GM18519 (cell line): ENCODE results near the gene NGFR.
"Not testable (repeated sequence)": the region's sequence is repeated elsewhere in the genome, so short reads cannot be mapped to it uniquely, and the experiment has no call there.

Source experiments
- ATAC-seq: cut with Tn5 transposase; IDR thresholded peaks from one replicate; pipeline ENCODE4 v1.9.1; 2021; ENCODE audit warnings: mild to moderate bottlenecking, moderate library complexity; ENCODE audit not compliant: unreplicated experiment, low FRiP score

The NGFR gene

GRCh38 chr17:49494399-49494985, 601 bp upstream of the NGFR start:
- ATAC-seq, result no peak

GRCh38 chr17:49495842-49496182, 719 bp downstream of the NGFR start:
- no peak for ATAC-seq

DNA sequence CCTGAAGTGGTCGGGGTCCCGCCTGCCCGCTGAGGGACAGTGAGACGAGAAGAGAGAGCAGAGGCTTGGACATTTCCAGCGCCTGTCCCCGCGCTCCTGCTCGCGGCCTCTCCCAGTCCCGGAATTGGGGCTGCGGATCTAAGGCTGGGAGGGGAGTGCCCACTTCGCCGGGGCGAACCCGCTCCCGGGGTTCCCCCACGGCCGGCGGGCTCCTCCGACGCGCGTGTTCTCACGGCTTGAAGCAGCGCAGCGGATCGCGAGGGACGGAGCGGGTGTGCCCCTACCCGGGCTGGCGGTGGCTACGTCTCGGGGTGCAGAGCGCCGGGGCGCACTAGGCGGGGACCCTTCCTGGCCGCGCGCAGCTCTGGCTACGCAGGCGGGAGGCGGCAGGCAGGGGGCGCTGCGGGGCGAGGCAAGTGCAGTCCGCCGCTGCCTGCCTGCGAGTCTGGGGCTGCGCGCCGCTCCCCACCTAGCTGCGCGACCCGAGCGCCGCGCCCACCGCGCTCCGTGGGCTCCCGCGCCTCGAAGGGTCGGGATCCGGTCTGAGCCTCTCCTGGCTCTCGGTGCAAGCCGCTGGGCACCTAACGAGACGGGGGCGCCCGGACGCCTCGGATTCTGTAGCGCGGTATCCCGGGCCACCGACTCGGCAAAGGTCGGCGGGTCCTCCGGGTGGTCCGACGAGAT, 1.2 kb downstream of the NGFR start:
- peak; percentile 41 for ATAC-seq

- no peak for ATAC-seq
Measured at GRCh38 chr17:49496867-49497147, 1.7 kb downstream of the NGFR start.

DNA sequence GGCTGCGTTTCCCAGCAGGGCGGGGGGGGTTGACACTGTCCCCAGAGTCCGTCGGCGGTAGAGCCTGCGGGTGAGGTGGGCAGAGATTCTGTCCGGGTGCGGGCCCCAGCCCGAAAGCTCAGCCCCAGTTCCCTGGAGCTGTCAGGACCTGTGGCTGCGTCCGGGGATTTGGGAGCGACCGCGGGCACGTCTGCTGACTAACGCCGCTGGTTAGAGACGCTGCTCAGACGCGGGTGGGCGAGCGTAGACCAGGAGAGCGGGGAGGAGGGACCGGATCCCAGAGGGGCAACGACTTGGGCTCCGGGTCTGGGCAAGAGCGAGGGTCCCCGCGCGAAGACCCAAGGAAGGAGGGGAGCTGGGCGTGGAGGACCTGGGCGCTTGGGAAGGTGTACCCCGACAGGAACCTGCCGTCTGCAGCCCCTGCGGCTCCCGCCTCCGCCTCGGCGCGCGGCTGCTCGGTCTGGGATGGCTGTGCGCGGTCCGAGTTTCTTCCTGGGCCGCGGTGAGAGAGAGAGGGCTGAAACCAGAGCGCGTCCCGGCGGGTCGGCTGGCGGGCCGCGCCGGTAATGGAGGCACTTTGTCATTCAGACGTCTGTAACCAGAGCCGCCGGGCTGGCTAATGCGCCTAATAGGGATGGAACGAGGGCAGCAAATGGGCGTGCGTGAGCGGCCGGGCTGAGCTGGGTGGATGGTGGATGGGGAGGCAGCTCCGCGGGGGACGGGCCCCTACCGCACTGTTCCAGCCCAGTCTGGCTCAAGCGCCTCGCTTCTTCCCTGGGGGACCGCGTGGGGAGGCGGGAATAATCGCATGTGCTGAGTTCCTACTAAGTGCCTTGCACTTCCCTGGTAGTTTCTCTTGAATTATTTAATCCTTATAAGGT, 2.3 kb downstream of the NGFR start:
- ATAC-seq, result no peak

DNA sequence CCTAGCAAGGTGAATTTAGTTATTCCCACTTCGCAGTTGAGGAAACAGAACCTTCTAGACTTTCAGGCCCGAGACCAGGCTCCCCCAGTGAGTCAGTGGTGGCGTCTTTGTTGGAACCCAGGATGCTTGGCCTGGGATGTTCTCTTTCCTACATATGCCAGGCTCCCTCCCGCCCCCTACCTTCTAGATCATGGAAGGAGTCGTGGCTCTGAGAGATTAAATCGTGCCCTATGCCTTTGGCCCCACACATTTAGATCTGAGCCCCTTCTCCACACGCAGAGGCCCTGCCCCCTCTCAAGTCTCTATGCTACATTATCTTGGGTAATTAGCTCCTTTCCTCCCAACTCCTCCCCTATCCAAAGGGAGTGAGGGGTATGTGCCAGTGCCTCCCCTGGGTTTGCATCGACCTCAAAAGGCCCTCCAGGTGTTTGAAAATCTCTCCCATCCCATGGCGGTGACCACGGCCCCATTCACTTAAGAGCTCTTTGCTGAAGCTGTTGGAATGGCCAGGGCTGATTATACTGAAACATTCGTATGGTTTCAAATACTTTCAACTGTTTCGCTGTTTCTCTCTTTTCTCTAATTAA, 3.0 kb downstream of the NGFR start:
- ATAC-seq, result no peak

GRCh38 chr17:49501496-49501895, 6.4 kb downstream of the NGFR start:
- no peak for ATAC-seq

DNA sequence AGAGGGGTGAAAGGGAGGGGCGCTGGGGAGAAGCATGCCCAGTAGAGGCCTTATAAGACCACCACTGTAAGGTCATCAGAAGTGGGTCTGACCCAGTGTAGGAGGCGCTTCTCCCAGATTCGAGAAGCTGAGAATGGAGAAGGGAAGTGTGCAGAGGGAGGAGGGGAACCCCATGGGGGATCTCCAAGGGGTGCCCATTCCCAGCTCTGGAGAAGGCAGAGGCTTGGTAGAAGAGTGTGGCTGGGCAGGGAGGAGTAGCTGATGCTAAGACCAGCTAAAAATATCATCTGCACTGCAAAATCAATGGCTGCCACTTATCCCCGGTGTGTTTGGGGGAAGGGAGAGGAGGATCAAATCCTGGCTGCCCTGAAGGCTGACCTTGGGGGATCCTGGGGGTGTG, 7.2 kb downstream of the NGFR start:
- no peak for ATAC-seq

- ATAC-seq, result not testable (repeated sequence)
Measured at GRCh38 chr17:49502680-49503079, 7.6 kb downstream of the NGFR start.

- no peak for ATAC-seq
Measured at GRCh38 chr17:49504369-49504768, 9.3 kb downstream of the NGFR start.

- no peak for ATAC-seq
Measured at GRCh38 chr17:49505854-49506253, 10.8 kb downstream of the NGFR start.

DNA sequence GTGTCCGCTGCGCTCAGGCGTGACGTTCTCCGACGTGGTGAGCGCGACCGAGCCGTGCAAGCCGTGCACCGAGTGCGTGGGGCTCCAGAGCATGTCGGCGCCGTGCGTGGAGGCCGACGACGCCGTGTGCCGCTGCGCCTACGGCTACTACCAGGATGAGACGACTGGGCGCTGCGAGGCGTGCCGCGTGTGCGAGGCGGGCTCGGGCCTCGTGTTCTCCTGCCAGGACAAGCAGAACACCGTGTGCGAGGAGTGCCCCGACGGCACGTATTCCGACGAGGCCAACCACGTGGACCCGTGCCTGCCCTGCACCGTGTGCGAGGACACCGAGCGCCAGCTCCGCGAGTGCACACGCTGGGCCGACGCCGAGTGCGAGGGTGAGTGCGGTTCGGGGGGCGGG, 11.2 kb downstream of the NGFR start:
- no peak for ATAC-seq

- ATAC-seq, result no peak
Measured at GRCh38 chr17:49508061-49508865, 13.2 kb downstream of the NGFR start.

DNA sequence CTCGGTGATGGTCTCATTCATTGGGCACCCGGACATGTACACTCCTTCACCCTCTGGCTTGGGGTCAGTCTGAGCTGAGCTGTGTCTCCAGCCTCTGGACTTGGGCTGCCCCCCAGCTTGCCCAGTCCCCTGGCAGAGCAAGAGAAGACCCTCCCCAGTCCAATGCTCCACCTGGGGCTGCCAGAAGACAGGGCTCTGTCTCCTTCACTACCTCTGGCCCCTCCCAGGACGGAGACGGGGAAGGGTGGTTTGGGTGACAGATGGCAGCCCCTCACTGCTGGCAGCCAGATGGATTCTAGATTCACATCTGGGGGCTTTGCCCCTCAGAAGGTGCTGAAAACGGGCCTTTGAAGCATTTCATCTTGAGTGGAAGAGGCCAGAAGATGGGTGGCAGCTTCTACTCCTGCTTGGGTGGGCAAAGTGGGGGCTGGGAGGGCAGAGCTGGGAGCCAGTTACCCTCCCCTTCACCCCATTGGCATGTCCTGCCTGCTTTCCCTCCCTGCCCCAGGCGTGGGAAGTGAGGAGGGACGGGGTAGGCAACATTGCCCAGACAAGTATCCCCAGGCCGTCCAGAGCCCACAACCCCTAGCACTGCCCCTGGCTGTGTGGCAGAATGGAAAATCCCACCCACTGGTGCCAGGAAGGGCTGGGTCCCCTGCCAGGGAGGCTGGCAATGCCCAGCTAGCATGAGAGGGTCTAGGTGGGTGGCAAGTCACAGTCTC, 13.9 kb downstream of the NGFR start:
- ATAC-seq, result no peak

DNA sequence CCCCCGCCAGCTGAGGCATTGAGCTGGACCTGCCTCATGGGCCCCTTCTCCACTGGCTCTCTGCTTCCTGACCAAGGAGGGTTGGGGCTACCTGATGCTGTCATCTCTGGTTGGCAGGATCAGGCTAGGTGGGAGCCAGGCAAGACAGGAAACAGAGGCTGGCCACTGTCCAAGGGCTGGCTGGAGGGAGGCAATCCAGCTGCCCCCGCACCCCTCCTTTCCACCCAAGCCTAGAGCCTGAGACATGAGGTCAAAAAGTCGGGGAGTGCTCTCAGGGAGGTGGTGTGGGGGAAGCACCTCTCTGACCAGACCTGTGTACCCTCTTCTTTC, 14.5 kb downstream of the NGFR start:
- ATAC-seq, result no peak

- no peak for ATAC-seq
Measured at GRCh38 chr17:49510059-49510719, 15.1 kb downstream of the NGFR start.

DNA sequence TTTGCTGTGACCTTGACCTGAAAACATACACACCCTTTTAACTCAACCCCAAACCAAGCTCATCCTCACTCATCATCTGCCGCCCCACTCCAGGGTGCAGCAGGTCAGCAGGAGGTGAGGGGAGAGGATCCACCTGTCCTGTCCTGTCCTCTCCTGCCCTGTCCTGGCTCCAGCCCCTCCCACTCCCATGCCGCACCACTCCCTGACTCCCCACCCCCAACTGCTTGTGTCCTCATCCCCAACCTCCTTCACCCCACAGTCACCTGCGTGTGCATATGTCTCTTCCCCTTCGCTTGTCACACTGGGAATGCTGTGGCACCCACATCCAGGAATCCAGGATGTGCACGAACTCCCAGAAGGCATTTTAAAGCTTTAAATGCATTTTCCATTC, 15.6 kb downstream of the NGFR start:
- no peak for ATAC-seq

- ATAC-seq, result no peak
Measured at GRCh38 chr17:49511810-49512209, 16.7 kb downstream of the NGFR start.

GRCh38 chr17:49512296-49513043, 17.4 kb downstream of the NGFR start:
- no peak for ATAC-seq
